Measurements from ENCODE around the gene PPFIA2.

The PPFIA2 gene

GRCh38 chr12:81208187-81208911 lies 550.8 kb downstream of the PPFIA2 start:
- no peak for DNase-seq (ENCODE audit: low read depth)
